Measurements from ENCODE around the gene GFRA1.

- TF ChIP-seq CTCF (conservative IDR thresholded peaks at IDR 0.05; ENCODE audit: low read length) (no peak), EZH2phosphoT487 (IDR thresholded peaks at IDR 0.05; ENCODE audit: borderline replicate concordance, low read depth, low read length) (no peak)
These were observed 172.0 kb downstream of the GFRA1 start for GRCh38 chr10:116100984-116101383.
